ENCODE data around the gene SYT12. TPM values are rescaled to one million over a fixed set of nuclear protein-coding genes. Genes with fewer than 3 reads are reported as not detected.

Gene SYT12
- total RNA-seq, 1 donor from 2014 or later = 0.67 TPM

GRCh38 chr11:67027943-67028542, 5.1 kb downstream of the SYT12 start:
- Histone ChIP-seq H3K9ac (no peak overlapping the region), H3K4me2 (no peak overlapping the region), H3K4me3 (no peak overlapping the region), H3K36me3 (no peaks in the 10 kb centered on the region), H3K79me2 (ENCODE audit: low read depth) (no peaks in the 10 kb centered on the region), H3K9me3 (ENCODE audit: low read depth) (no peaks in the 10 kb centered on the region), H3K27me3 (peaks cover 30% of the 10 kb centered on the region), H4K20me1 (ENCODE audit: low read depth) (peaks cover 10% of the 10 kb centered on the region), H3F3A (ENCODE audit: low read depth) (peaks cover 6% of the 10 kb centered on the region), H2AFZ (replicated peaks) (no peak overlapping the region), H3K27ac (no peak overlapping the region), H3K4me1 (peaks cover 5% of the 10 kb centered on the region)
- no peak for DNase-seq (ENCODE audit: low spot score)
- no peak overlapping the region for H3K27ac Mint-ChIP-seq
- no peaks in the 10 kb centered on the region for H3K36me3 Mint-ChIP-seq
- peaks cover 3% of the 10 kb centered on the region for H3K4me1 Mint-ChIP-seq
- peaks cover 19% of the 10 kb centered on the region for H3K27me3 Mint-ChIP-seq (ENCODE audit: insufficient read depth, low read depth)
- H3K9me3 Mint-ChIP-seq = no peaks in the 10 kb centered on the region
- H3K4me3 Mint-ChIP-seq = no peak overlapping the region
- no peak for TF ChIP-seq EZH2 (IDR thresholded peaks at IDR 0.05)
- TF ChIP-seq CTCF (IDR thresholded peaks at IDR 0.05) = no peak
- no peak for TF ChIP-seq EZH2phosphoT487 (IDR thresholded peaks at IDR 0.05)

- Histone ChIP-seq H3K9ac (no peak overlapping the region), H3K9me3 (ENCODE audit: low read depth) (no peaks in the 10 kb centered on the region), H3F3A (ENCODE audit: low read depth) (peaks cover under 1% of the 10 kb centered on the region), H4K20me1 (ENCODE audit: low read depth) (peaks cover 4% of the 10 kb centered on the region), H3K4me2 (no peak overlapping the region), H3K36me3 (no peaks in the 10 kb centered on the region), H3K4me1 (no peaks in the 10 kb centered on the region), H3K4me3 (no peak overlapping the region), H2AFZ (replicated peaks) (no peak overlapping the region), H3K27me3 (peaks cover 19% of the 10 kb centered on the region), H3K79me2 (ENCODE audit: low read depth) (no peaks in the 10 kb centered on the region), H3K27ac (no peak overlapping the region)
- H3K4me1 Mint-ChIP-seq = peaks cover 3% of the 10 kb centered on the region
- DNase-seq (ENCODE audit: low spot score) = no peak
- no peak overlapping the region for H3K4me3 Mint-ChIP-seq
- H3K36me3 Mint-ChIP-seq = no peaks in the 10 kb centered on the region
- peaks cover 19% of the 10 kb centered on the region for H3K27me3 Mint-ChIP-seq (ENCODE audit: insufficient read depth, low read depth)
- TF ChIP-seq EZH2 (IDR thresholded peaks at IDR 0.05) (no peak), EZH2phosphoT487 (IDR thresholded peaks at IDR 0.05) (no peak), CTCF (IDR thresholded peaks at IDR 0.05) (no peak)
- no peak overlapping the region for H3K27ac Mint-ChIP-seq
- H3K9me3 Mint-ChIP-seq = no peaks in the 10 kb centered on the region
Measured at GRCh38 chr11:67029146-67029545, 6.2 kb downstream of the SYT12 start.

- H3K27me3 Mint-ChIP-seq (ENCODE audit: insufficient read depth, low read depth) = peaks cover 6% of the 10 kb centered on the region
- Histone ChIP-seq H3K4me2 (no peak overlapping the region), H3F3A (ENCODE audit: low read depth) (no peaks in the 10 kb centered on the region), H3K9me3 (ENCODE audit: low read depth) (no peaks in the 10 kb centered on the region), H3K27me3 (peaks cover 1% of the 10 kb centered on the region), H3K9ac (no peak overlapping the region), H3K27ac (no peak overlapping the region), H3K4me1 (no peaks in the 10 kb centered on the region), H3K79me2 (ENCODE audit: low read depth) (no peaks in the 10 kb centered on the region), H3K36me3 (no peaks in the 10 kb centered on the region), H4K20me1 (ENCODE audit: low read depth) (no peaks in the 10 kb centered on the region), H3K4me3 (no peak overlapping the region), H2AFZ (replicated peaks) (no peak overlapping the region)
- no peak overlapping the region for H3K4me3 Mint-ChIP-seq
- no peak for DNase-seq (ENCODE audit: low spot score)
- no peaks in the 10 kb centered on the region for H3K36me3 Mint-ChIP-seq
- peaks cover 3% of the 10 kb centered on the region for H3K4me1 Mint-ChIP-seq
- H3K27ac Mint-ChIP-seq = no peak overlapping the region
- no peaks in the 10 kb centered on the region for H3K9me3 Mint-ChIP-seq
- TF ChIP-seq EZH2phosphoT487 (IDR thresholded peaks at IDR 0.05) (no peak), CTCF (IDR thresholded peaks at IDR 0.05) (no peak), EZH2 (IDR thresholded peaks at IDR 0.05) (no peak)
Measured at GRCh38 chr11:67030976-67031375, 8.0 kb downstream of the SYT12 start.

Measured in neural progenitor cell (in vitro differentiated cells).